MM.1S (cell line): ENCODE data around the gene ARSK.

Experiments
- DNase-seq: peaks from one replicate; pipeline ENCODE4 v3.0.0-alpha.2; 2015
- H2AFZ ChIP-seq: fragments of 300-600 bp; sonication (generic); 2 replicates; pipeline ENCODE4 v1.6.0; 2016; ENCODE audit warnings: antibody characterized with exemption, low read length
- H3F3A ChIP-seq: fragments of 300-600 bp; sonication (generic); 2 replicates; pipeline ENCODE4 v1.6.1; 2016; ENCODE audit warnings: mild to moderate bottlenecking, antibody characterized with exemption, low read length, moderate library complexity, mixed read lengths; ENCODE audit not compliant: insufficient read depth
- H3K27ac ChIP-seq: fragments of 300-600 bp; sonication (generic); 2 replicates; pipeline ENCODE4 v1.5.1; 2016; ENCODE audit warnings: mild to moderate bottlenecking, low read length
- H3K27me3 ChIP-seq: fragments of 300-600 bp; sonication (generic); replicated peaks from 2 replicates; pipeline ENCODE4 v1.6.0; 2016; ENCODE audit warnings: low read length; ENCODE audit not compliant: insufficient read depth
- H3K36me3 ChIP-seq: fragments of 300-600 bp; sonication (generic); replicated peaks from 2 replicates; pipeline ENCODE4 v1.6.1; 2016; ENCODE audit warnings: mild to moderate bottlenecking, low read length, mixed read lengths; ENCODE audit not compliant: insufficient read depth
- H3K4me1 ChIP-seq: fragments of 300-600 bp; sonication (generic); 2 replicates; pipeline ENCODE4 v1.6.1; 2016; ENCODE audit warnings: low read length, mixed read lengths
- H3K4me2 ChIP-seq: fragments of 300-600 bp; sonication (generic); 2 replicates; pipeline ENCODE4 v1.6.0; 2016; ENCODE audit warnings: low read depth, low read length
- H3K4me3 ChIP-seq: fragments of 300-600 bp; sonication (generic); 2 replicates; pipeline ENCODE4 v1.5.1; 2016; ENCODE audit warnings: low read length, mixed read lengths
- H3K79me2 ChIP-seq: fragments of 300-600 bp; sonication (generic); 2 replicates; pipeline ENCODE4 v1.6.1; 2016; ENCODE audit warnings: mixed run types, low read length, mixed read lengths
- H3K9ac ChIP-seq: fragments of 300-600 bp; sonication (generic); 2 replicates; pipeline ENCODE4 v1.6.1; 2016; ENCODE audit warnings: low read length, mixed read lengths
- H3K9me2 ChIP-seq: fragments of 300-600 bp; sonication (generic); replicated peaks from 2 replicates; pipeline ENCODE4 v1.6.1; 2016; ENCODE audit warnings: mild to moderate bottlenecking, low read length, mixed read lengths; ENCODE audit not compliant: insufficient read depth
- H3K9me3 ChIP-seq: fragments of 300-600 bp; sonication (generic); replicated peaks from 2 replicates; pipeline ENCODE4 v1.6.1; 2016; ENCODE audit warnings: mild to moderate bottlenecking, low read length, mixed read lengths; ENCODE audit not compliant: insufficient read depth
- H4K20me1 ChIP-seq: fragments of 300-600 bp; sonication (generic); 2 replicates; pipeline ENCODE4 v1.6.1; 2016; ENCODE audit warnings: mild to moderate bottlenecking, low read length, moderate library complexity, mixed read lengths; ENCODE audit not compliant: insufficient read depth
- EZH2 ChIP-seq: fragments of 300-600 bp; sonication (generic); optimal IDR thresholded peaks from 2 replicates; pipeline ENCODE3; 2017; ENCODE audit warnings: low read depth, mild to moderate bottlenecking, antibody characterized with exemption, low read length, mixed read lengths
- EZH2phosphoT487 ChIP-seq: fragments of 300-600 bp; sonication (generic); IDR thresholded peaks from 2 replicates; pipeline ENCODE4 v1.6.1; 2018; ENCODE audit warnings: antibody characterized with exemption, low read length
- TF ChIP-seq, protein P1 (sequence below): fragments of 300-600 bp; sonication (generic); IDR thresholded peaks from 2 replicates; pipeline ENCODE4 v1.5.1; 2016; ENCODE audit warnings: antibody characterized with exemption, low read length, mixed read lengths

The ARSK gene

DNA sequence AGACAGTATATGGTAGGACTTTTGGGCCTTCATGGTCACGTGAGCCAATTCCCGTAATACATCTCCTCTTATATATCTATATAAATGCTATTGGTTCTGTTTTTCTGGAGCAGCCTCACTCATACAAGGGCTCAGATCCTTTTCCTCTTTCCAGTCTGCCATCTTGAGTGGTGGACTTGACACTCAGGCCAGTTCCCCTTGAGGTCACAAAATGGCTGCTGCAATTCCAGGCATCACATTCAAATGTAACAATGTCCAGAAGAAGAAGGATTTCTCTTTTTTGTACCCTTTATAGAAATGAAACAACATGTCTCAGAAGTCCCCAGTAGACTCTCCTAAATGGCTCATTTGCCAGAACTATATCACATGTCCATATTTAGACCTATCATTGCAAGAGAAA lies 69.5 kb downstream of the ARSK start:
- no peaks in the 10 kb centered on the region for H4K20me1 ChIP-seq
- H3K36me3 ChIP-seq = no peaks in the 10 kb centered on the region
- DNase-seq = no peak
- H3K9me3 ChIP-seq = no peaks in the 10 kb centered on the region
- no peaks in the 10 kb centered on the region for H3F3A ChIP-seq
- H3K9me2 ChIP-seq = no peaks in the 10 kb centered on the region
- peaks cover 13% of the 10 kb centered on the region for H3K4me1 ChIP-seq
- no peak overlapping the region for H3K4me3 ChIP-seq
- TF ChIP-seq EZH2 (no peak), EZH2phosphoT487 (no peak)
- TF ChIP-seq, protein P1, sequence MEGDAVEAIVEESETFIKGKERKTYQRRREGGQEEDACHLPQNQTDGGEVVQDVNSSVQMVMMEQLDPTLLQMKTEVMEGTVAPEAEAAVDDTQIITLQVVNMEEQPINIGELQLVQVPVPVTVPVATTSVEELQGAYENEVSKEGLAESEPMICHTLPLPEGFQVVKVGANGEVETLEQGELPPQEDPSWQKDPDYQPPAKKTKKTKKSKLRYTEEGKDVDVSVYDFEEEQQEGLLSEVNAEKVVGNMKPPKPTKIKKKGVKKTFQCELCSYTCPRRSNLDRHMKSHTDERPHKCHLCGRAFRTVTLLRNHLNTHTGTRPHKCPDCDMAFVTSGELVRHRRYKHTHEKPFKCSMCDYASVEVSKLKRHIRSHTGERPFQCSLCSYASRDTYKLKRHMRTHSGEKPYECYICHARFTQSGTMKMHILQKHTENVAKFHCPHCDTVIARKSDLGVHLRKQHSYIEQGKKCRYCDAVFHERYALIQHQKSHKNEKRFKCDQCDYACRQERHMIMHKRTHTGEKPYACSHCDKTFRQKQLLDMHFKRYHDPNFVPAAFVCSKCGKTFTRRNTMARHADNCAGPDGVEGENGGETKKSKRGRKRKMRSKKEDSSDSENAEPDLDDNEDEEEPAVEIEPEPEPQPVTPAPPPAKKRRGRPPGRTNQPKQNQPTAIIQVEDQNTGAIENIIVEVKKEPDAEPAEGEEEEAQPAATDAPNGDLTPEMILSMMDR = no peak
- no peak overlapping the region for H2AFZ ChIP-seq
- H3K27me3 ChIP-seq = no peaks in the 10 kb centered on the region
- no peak overlapping the region for H3K4me2 ChIP-seq
- H3K79me2 ChIP-seq = no peaks in the 10 kb centered on the region
- H3K27ac ChIP-seq = no peak overlapping the region
- no peak overlapping the region for H3K9ac ChIP-seq

DNA sequence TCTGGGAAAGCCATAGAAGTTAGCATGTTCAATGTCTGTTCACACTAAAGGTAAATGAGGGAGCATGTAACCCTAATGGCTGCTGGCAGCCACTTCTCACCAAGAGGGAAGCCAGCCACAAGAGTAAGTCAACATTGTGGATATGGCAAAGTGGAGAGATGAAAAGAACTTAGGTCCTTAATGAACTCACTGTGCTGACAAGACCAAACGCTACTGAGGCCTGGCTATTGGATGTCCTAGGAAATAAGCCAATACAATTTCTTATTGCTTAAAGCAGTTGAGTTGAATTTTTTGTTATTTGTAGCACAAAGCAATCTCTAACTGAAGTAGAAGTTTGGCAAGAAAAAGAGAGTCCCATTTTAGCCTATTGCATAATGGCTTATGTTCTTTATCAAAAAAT lies 71.8 kb downstream of the ARSK start:
- TF ChIP-seq, protein P1 = no peak
- no peak for TF ChIP-seq EZH2phosphoT487
- TF ChIP-seq EZH2 = no peak
- Histone ChIP-seq H3K4me1 (peaks cover 3% of the 10 kb centered on the region), H3F3A (no peaks in the 10 kb centered on the region), H2AFZ (no peak overlapping the region), H4K20me1 (no peaks in the 10 kb centered on the region), H3K27me3 (no peaks in the 10 kb centered on the region), H3K9me3 (no peaks in the 10 kb centered on the region), H3K4me3 (no peak overlapping the region), H3K9me2 (no peaks in the 10 kb centered on the region), H3K9ac (no peak overlapping the region), H3K36me3 (no peaks in the 10 kb centered on the region), H3K4me2 (no peak overlapping the region), H3K27ac (no peak overlapping the region), H3K79me2 (no peaks in the 10 kb centered on the region)
- no peak for DNase-seq

DNA sequence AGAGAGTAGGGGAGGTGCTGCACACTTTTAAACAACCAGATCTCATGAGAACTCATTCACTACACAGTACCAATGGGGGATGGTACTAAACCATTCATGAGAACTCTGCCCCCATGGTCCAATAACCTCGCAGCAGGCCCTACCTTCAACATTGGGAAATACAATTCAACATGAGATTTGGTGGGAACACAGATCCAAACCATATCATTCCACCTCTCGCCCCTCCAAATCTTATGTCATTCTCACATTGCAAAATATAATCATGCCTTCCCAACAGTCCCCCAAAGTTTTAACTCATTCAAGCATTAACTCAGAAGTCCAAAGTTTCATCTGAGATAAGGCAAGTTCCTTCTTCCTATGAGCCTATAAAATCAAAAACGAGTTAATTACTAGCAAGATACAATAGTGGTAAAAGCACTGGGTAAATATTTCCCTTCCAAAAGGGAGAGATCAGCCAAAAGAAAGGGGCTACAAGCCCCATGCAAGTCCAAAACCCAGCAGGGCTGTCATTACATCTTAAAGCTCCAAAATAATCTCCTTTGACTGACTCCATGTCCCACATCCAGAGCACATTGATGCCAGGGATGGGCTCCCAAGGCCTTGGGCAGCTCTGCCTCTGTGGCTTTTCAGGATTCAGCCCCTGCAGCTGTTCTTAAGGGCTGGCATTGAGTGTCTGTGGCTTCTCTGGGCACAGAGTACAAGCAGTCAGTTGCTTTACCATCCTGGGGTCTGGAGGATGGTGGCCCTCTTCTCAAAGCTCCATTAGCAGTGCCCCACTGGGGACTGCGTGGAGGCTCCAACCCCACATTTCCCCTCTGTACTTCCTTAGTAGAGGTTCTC lies 73.3 kb downstream of the ARSK start:
- H3K27me3 ChIP-seq = no peaks in the 10 kb centered on the region
- H3K4me1 ChIP-seq = peaks cover 5% of the 10 kb centered on the region; the same call in 1 of the 2 replicates
- H3K79me2 ChIP-seq = no peaks in the 10 kb centered on the region
- H3F3A ChIP-seq = no peaks in the 10 kb centered on the region
- no peak overlapping the region for H3K27ac ChIP-seq
- DNase-seq = no peak
- no peak overlapping the region for H3K4me2 ChIP-seq
- no peaks in the 10 kb centered on the region for H3K36me3 ChIP-seq
- TF ChIP-seq EZH2 (no peak), EZH2phosphoT487 (no peak)
- TF ChIP-seq, protein P1 = no peak
- H3K9me2 ChIP-seq = no peaks in the 10 kb centered on the region
- H3K9me3 ChIP-seq = no peaks in the 10 kb centered on the region
- no peak overlapping the region for H3K4me3 ChIP-seq
- no peak overlapping the region for H3K9ac ChIP-seq
- no peaks in the 10 kb centered on the region for H4K20me1 ChIP-seq
- H2AFZ ChIP-seq = no peak overlapping the region
